HG03575 (cell line): Measurements from ENCODE around the gene DDX24.

Experiments
- ATAC-seq: cut with Tn5 transposase; IDR thresholded peaks from one replicate; pipeline ENCODE4 v1.9.1; 2021; ENCODE audit not compliant: unreplicated experiment, insufficient number of reproducible peaks, low FRiP score; ENCODE audit errors: extremely low read depth

Gene DDX24

DNA sequence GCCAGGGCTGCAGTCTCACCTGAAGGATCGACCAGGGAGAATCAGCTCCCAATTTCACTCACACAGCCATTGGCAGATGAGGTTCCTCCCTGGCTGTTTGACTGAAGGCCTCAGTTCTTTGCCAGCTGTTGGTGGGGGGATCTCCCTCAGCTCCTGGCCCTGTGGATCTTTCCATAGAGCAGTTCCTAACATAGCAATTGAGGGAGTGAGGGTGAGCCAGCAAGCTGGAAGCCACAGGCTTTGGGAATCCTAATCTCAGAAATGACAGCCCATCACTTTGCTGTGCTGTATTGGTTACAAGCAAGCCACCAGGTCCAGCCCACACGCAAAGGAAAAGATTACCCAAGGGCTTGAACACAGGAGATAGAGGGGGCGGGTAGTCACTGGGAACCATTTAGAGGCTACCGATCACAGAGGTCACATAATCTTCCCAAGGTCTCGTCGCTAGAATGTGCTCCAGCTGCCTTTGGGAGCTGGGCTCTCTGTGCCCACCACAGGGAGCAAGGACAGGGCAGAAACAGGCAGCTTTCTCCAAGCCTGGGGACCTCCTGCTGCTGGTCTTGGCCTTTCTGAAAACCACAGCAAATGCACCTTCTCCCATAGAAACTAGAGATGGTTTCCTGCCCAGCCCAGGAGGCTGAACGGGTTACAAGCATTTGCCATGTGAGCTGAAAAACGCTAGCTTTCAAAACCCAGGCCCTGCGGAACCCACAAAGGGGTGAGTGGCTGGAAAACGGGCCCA, 59.4 kb downstream of the DDX24 start:
- no peak for ATAC-seq

DNA sequence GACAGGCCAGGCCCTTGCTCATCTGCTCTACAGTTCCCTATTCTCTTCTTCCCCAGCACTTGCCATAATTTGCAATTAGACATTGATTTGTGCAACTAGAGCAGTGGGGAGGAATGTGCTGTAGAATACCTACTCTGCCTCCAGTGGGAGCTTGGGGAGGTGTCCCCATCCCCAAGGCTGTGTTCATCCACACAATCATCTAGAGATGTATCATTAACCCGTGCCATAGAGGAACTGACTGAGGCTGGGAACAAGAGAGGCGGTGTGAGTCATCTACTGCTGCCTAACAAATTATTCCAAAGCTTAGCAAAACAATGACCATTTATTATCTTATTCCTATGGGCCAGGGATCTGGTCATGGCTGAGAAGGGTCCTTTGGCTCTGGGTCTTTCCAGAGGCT, 60.0 kb downstream of the DDX24 start:
- ATAC-seq, result no peak

DNA sequence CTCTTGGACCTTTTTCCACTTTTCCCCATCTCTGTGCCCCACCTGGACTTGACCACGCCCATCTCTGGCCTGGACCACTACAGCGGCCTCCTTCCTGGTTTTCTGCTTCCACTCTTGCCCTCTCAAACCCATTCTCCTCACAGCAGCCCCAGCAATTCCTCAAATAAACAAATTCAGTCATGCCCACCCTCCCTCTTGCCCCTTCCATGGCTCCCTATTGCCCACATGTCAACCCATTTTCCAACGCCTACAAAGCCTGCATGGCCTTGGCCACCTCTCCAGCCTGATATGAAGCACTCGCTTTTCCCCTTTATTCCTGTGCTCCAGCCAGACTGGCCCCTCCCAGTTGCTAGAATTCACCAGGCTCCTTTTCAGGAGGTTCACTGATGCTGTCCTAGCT, 60.7 kb downstream of the DDX24 start:
- no peak for ATAC-seq

DNA sequence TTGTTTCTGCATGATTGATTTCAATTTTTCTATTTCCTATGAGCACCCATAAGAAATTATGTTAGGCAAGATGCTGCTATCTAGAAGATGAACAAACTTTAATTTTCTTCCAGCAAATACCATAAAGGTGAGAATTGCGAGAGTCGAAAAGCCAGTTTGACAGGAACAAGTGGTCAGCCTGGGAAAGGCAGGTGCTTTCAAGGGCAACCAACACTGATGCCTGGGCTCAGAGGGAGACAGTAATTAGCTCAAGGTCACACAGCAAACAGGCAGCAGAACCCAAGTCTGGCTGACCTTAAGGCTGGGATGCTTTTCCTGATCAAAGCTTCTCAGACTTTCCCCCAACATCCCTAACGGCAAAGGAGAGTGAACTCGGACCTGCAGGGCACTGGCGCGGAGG, 61.7 kb downstream of the DDX24 start:
- ATAC-seq, result no peak

DNA sequence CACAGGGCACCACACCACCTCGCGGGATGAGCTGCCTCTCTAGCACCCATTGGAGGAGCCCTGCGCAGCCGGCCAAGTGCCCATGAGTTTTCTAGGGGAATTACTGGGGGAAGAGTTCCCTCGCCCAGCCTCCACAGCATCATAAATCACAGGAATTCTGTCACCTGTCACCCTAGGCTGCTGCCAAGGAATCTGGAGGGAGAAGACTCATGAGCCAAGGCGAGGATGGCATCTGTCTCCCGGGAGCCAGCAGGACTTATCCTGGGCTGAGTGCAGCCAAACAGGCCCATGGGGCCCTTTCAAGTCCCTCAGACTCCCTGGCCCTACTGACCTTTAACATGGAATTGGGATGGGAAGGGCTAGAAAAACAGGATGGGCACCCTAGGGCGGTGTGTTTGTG, 62.7 kb downstream of the DDX24 start:
- no peak for ATAC-seq

DNA sequence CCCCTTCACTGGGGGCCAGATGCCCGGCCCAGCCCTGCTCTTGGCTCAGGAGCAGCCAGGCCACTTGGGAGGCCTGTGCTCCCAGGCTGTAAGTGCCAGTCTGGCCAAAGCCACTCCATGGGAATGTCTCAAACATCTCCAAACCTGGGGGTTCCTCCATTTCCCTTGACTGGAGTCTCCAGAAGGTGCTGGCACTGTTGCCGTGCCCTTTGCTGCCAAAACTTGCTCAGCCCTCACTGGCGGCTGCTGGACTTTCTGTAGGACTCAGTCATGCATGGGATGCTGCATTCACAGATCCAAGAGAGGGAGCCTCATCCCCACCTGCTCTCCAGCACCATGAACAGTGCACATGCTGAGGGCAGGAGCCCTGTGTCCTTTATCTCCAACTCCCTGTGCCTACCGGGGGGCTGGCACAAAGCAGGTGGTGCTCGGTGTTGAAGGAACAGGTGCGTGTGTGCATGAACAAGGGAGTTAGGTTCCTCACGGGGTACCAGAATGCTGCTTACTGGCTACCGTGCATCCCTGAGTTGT, 64.5 kb downstream of the DDX24 start:
- no peak for ATAC-seq

DNA sequence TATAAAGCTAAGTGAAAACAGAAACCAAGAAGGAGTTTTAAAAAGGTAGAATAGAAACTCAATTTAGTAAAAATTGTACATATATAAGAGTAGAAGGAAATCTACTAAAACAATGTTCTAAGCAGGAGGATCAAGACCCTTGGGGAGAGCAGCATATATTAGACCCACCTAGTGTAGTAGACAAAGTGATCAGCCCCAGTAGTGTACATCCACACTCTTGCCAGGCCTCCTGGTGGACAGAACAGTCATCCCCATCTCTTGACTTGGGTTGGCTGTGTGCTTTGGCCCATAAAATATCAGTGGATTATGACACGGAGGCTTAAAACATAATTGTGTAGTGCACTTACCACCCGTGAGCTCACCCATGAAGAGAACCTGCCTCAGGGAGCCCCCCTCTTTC, 65.8 kb downstream of the DDX24 start:
- no peak for ATAC-seq

DNA sequence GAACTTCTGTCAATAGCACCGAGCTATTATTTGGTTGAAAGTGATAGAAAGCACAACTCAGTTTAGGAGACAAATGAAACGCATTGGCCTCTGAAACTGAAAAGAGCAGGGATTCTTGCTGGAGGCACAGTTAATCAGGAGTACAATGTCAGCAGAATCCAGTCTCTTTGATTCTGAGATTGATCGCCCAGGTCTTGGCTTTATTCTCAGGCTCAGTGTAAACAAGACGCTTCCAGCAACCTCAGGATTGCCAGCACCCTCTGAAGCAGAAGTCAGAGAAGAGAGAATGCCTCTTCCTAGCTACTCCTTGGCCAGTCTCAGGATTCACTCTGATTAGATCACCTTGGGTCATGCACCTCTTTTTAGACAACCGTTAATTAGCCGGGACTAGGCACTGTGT, 66.6 kb downstream of the DDX24 start:
- no peak for ATAC-seq

DNA sequence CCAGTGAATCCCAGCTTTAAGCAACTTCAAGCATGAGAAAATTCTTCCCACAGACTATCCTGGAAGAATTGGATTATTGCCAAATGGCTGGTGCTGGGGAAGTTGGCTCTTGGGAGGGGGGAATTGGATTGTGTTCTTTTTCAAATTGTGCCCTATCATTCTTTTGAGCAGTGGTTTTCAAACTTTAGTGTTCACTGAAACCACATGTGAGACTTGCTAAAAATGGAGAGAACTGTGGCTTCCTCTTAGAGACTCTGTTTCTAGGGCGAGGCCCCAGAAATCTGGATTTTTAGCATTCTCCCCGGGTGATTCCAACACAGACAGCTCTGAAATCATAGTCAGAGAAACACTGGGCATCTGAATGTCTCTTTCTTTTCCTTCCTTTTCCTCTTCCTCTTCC, 69.2 kb downstream of the DDX24 start:
- ATAC-seq, result no peak

DNA sequence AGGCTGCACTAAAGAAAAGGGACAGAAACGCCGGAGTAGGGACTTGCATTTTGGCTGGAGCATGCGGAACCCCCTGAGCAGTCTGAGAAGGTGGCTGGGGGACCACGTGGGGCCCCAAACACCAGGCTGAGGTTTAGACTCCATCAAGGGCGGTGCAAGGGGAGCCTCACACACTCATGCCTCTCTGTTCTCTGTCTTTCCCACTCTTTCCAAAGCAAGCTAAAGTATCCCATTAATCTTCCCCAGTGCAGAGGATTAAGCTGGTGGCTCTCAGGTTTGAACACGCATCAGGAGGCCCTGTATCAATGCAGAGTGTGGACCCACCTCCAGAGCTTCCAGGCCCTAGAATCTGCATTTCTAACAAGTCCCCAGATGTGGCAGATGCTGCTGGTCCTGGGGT, 70.4 kb downstream of the DDX24 start:
- no peak for ATAC-seq

DNA sequence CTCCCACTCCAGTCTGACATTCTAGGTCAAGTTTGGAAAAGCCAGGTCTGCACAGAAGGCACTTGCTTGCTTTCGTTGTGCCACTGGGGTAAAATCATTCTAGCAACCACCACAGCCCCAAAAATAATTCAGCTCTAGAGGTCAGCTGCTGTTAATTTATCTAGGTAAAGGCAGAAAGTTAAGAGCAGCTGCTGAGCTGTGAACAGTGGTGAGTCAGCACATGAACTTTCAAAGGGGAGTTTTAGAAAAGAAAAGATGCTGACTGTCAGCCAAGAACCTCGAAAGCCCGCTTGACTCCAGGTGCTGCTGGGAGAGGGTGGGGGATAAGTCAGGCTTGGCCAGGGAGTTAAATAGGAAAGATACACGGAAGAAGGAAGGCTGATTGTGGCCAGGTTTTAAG, 71.2 kb downstream of the DDX24 start:
- ATAC-seq, result no peak

DNA sequence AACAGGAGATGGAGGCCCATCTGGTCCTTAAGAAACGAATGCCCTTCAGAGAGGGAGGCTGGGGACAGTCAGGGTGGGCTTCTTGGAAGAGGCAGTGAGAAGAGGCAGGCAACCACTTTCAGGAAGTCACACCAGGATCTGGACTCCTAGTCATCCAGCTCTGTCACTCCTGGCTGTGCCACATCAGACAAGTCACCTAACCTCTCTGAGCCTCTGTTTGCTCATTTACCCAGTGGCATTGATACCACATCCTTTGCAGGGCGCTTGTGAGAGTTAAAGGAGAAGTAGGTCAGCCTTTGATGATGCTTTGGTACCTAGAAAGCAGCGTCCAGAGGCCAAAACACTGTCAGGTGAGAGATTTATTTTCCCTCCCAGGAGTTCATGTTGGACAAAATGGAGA, 72.8 kb downstream of the DDX24 start:
- no peak for ATAC-seq

DNA sequence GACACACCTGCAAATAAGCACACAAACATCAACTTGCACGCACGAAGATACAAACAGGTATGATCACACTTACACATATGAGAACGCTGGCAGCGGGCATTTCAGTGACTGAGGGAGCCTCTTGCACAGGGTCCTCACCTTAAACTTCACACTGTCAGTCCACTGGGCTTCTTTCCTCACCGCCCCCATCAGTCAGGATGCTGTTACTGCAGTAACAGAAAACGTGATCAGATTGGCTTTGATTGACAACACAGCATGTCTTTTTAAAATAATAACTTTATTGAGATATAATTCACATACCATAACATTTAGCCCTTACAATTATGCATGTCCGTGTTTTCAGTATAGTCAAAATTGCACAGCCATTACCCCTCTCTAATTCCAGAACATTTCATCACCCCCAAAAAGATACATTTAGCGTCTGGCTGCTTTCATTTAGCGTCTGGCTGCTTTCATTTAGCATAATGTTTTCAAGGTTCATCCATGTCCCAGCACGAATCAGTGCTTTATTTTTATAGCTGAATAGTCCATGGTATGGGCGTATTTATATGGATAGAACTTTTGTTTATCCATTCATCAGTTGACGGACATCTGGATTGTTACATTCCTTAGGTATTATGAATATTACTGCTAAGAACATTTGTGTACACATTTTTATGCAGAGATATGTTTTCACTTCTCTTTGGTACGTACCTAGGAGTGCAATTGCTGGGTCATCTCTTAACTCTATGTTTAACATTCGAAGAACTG, 75.5 kb downstream of the DDX24 start:
- no peak for ATAC-seq

DNA sequence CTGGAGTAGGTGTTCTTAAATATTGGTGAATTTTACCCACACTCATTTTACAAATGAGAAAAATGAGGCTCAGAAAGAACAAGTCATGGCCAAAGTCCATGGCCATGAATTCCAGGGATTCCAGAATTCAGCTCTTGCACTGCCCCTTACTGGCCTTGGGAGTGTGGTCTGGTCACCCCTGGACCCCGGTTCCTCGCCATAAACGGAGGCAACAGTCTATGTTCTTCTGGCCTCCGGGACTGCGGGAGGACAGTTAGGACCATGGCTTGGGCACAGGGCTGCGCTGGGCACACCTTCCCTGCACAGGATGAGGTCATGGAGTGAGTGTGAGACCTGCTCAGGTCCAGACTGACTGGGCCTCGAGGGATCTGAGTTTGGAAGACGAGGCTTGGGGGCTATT, 77.0 kb downstream of the DDX24 start:
- ATAC-seq, result no peak

DNA sequence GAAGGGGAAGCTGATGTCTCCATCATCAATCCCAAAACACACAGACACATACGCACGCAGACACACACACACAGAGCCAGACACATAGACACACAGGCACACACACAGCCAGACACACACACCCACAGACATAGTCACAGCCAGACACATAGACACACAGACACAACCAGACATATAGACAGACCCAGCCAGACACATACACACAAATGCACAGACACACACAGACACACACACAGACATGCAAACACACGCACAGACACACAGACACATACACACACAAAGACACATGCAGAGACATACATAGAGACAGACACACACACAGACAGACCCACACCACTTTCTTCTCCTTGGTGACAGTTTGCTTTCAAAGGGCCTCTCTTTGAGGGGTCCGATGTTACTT, 77.6 kb downstream of the DDX24 start:
- ATAC-seq, result no peak

DNA sequence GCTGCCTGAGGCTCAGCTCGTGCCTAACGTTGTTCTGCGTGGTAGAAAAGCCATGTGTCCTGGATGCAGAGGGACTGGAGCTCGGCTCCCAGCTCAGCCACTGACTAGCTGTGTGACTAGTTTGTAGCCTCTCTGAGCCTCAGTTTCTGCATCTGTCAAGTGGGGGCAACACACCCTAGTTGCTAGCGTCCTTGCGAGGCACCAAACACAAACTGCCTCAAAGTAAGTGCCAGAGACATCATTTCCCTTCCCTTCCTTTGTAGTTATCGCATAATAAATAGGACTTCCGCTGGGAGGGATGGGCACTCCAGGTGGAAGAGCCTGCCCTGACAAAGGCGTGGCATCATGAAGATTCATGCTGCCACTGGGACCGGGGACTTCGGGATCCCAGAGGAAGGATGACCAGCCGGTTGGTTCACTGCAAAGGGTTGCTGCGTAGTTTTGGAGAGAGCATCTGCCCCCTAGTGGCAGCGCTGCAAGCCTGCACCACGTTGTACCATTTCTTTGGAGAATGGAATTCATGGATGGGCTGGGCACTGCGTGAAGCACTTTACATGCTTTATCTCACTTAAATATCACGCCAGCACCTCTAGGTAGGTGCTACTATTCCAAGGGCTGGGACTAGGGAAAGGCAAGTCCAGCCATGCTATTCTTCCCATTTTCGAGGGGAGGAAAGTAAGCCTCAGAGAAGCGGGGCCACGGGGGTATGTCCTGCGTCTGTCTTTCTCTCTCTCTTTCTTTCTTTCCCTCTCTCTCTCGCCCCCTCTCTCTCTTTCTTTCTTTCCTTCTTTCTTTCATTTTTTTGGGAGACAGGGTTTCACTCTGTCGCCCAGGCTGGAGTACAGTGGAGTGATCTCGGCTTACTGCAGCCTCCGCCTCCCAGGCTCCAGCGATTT, 79.3 kb downstream of the DDX24 start:
- no peak for ATAC-seq

DNA sequence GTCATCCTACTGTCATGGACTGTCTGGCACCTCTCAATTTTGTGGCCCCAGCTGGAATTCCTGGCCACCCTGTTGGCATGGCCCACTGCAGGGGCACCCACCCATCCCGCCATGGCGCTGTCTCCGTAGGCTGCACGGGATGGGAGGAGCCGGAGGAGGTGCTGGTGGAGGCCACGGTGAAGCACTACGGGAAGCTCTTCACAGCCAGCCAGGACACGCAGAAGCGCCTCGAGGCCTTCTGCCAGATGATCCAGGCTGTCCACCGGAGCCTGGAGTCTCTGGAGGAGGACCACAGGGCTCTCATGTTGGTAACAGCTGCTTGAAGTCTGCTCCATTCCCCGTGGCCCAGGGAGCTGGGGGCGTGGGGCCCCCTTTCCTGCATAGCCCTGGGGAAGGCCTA, 80.0 kb downstream of the DDX24 start:
- ATAC-seq, result no peak

DNA sequence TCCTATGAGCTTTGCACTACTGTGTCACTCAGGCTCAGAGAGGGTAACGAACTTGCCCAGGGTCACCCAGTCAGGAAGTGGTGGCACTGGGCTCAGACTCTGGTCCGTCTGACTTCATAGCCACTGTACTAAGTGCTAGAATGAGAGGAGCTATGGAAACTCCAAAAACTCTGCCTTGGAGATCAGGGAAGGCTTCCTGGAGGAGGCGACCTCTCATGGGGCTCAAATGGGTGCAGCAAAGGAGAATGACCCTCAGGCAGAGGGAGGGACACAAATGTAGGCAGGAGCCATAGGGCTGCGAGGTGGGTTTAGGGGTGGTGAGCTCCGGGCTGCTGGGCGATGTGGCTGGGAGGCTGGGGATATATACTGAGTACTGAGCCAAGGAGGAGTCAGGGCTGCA, 80.7 kb downstream of the DDX24 start:
- no peak for ATAC-seq

DNA sequence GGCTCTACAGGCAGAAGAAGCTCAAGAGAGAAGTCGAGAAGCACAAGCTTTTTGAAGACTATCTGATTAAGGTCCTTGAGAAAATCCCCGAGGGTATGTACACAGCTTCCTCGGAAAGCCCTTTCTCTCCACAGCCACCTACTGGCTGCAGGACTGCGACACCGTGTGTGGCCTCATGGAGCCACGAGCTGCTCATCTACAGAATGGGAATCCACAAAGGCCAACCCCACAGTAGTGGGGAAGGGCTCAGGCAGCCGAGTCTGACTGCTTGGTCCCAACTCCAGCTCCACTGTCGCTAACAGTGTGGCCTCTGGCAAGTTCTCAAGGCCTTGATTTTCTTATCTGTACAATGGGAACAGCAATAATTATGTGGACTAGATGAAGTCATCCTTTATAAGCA, 81.4 kb downstream of the DDX24 start:
- ATAC-seq, result no peak
